Body of pancreas (tissue), 4 donors: ENCODE results near the gene LIN28A. TPM values are rescaled to one million over a fixed set of nuclear protein-coding genes. Genes with fewer than 3 reads are reported as not detected.
"Not testable (repeated sequence)": the region's sequence is repeated elsewhere in the genome, so short reads cannot be mapped to it uniquely, and the experiment has no call there.

Experiments used
- ATAC-seq: fragments of 150-250 bp; one replicate; pipeline ENCODE4 v1.9.1; 2016
- DNase-seq, 4 donors: peaks; one replicate each; pipeline ENCODE4 v3.0.0-alpha.2; 2019
- H3K27ac ChIP-seq, 4 donors: fragments of 200-600 bp; sonication (generic); 1 replicate in 3 of 4; 2 replicates in 1 of 4; pipeline versions ENCODE4 v1.5.1 to v1.6.1; 2016 to 2019; ENCODE audit warnings: mild to moderate bottlenecking in 1 of 4, mixed read lengths in 1 of 4, moderate library complexity in 1 of 4
- H3K27me3 ChIP-seq, 2 donors: fragments of 200-600 bp; sonication (generic); one replicate each; pipeline ENCODE4 v1.6.0; 2016; ENCODE audit warnings: mild to moderate bottlenecking in 1 of 2
- H3K36me3 ChIP-seq, 2 donors: fragments of 200-600 bp; sonication (generic); replicated peaks in 1 of 2; 2 replicates each; pipeline ENCODE4 v1.5.1; 2016; ENCODE audit warnings: low read depth in 2 of 2; ENCODE audit not compliant: insufficient read depth in 1 of 2
- H3K4me1 ChIP-seq: fragments of 200-600 bp; sonication (generic); one replicate; pipeline ENCODE4 v1.6.0; 2016
- H3K4me3 ChIP-seq, 2 donors: fragments of 200-600 bp; sonication (generic); 1 replicate in 1 of 2; 2 replicates in 1 of 2; pipeline ENCODE4 v1.5.1; 2016 to 2019
- H3K9me3 ChIP-seq, 3 donors: fragments of 200-600 bp; sonication (generic); 1 replicate in 2 of 3; 2 replicates in 1 of 3; pipeline ENCODE4 v1.5.1; 2016
- CTCF ChIP-seq, 7 experiments: fragments of 450-650 bp in 4 of 7; fragments of 200-600 bp in 3 of 7; sonication (generic) in 3 of 7; IDR thresholded peaks; one replicate each; pipeline ENCODE4 v1.5.1; 2016 to 2019; ENCODE audit warnings: antibody characterized with exemption in 7 of 7
- POLR2A ChIP-seq, 3 donors: fragments of 450-650 bp; IDR thresholded peaks; one replicate each; pipeline ENCODE4 v1.6.1; 2016; ENCODE audit warnings: antibody characterized with exemption in 3 of 3, mild to moderate bottlenecking in 2 of 3
- WGBS, 2 donors: methylation state at CpG; one replicate each; pipeline ENCODE4 v1.1.5; 2017; 5-methylcytosine and 5-hydroxymethylcytosine counted together
- intact Hi-C: fragments of 100-400 bp; cut with DNase I; formaldehyde crosslinking; loops from one replicate; pipeline ENCODE4 v1.15.1; 2023
- total RNA-seq, 2 donors: library from RNA; depleted of rRNA; stranded (reverse); fragments of >200 nt; gene quantifications; one replicate each; pipeline ENCODE4 v1.1.0, GENCODE V29; 2016

The LIN28A gene
- total RNA-seq, 2 donors from 2014 or later, result not detected

GRCh38 chr1:26373789-26374188 is 36.8 kb upstream of the LIN28A start:
- Histone ChIP-seq H3K27ac (no peak overlapping the region), H3K9me3 (no peaks in the 10 kb centered on the region), H3K4me1 (no peaks in the 10 kb centered on the region), H3K36me3 (no peaks in the 10 kb centered on the region), H3K4me3 (no peak overlapping the region), H3K27me3 (no peaks in the 10 kb centered on the region)
- intact Hi-C loops, result no loop called here
- DNase-seq (no peak), ATAC-seq (no peak)
- TF ChIP-seq CTCF (IDR thresholded peaks at IDR 0.05) (no peak), POLR2A (IDR thresholded peaks at IDR 0.05) (no peak)
- 46 to 53% methylated on average over 2 of the region's 2 CpGs for whole genome bisulfite sequencing, 2 donors

- H3K9me3 ChIP-seq, H3K27me3 ChIP-seq, H3K4me1 ChIP-seq, DNase-seq, ATAC-seq, intact Hi-C loops, H3K27ac ChIP-seq, H3K4me3 ChIP-seq, H3K36me3 ChIP-seq: not testable (repeated sequence)
- 39% methylated on average over 2 of the region's 2 CpGs for WGBS, 2 donors
These were observed 36.3 kb upstream of the LIN28A start for GRCh38 chr1:26374361-26374760.

DNA sequence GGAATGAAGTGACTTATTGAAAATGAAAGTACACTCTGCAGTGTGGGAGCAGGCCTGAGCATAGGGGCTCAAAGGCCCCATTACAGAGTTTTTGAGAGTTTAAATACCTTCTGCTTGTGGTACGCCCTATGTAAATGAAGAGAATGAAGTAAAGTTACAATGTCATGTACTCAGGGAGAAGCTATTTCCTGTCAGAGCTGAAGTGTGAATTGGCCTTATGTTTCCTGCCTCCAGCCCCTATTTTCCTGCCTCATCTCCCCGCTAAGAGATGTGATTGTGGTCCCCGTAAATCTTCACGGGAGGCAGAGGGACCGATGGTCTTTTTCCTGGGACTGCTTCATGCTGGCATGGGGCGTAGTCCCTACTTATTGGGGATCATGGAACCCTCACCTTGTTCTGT is 35.5 kb upstream of the LIN28A start:
- Histone ChIP-seq H3K27me3 (no peaks in the 10 kb centered on the region), H3K36me3 (no peaks in the 10 kb centered on the region), H3K9me3 (no peaks in the 10 kb centered on the region), H3K4me1 (no peaks in the 10 kb centered on the region), H3K27ac (no peak overlapping the region), H3K4me3 (no peak overlapping the region)
- WGBS, 2 donors, result 44 to 73% methylated on average over 5 to 6 of the region's 6 CpGs
- TF ChIP-seq POLR2A (IDR thresholded peaks at IDR 0.05) (no peak), CTCF (IDR thresholded peaks at IDR 0.05) (no peak)
- DNase-seq, result no peak
- intact Hi-C loops, result no loop called here
- ATAC-seq, result no peak

DNA sequence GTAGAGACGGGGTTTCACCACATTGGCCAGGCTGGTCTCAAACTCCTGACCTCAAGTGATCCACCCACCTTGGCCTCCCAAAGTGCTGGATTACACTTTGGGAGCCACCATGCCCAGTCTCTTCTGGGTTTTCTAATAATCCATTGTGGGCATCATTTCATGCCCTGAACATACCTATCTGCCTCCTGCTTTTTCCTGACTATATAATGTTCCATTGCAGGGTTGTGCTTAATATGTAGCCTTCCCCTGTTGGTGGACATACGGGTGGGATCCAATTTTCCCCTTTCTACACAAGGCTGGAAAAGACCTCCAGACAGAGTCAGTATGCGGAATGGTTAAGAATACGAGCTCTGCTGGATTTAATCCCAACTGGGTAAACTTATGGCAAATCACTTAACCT is 34.6 kb upstream of the LIN28A start:
- Histone ChIP-seq H3K27ac (no peak overlapping the region), H3K9me3 (no peaks in the 10 kb centered on the region), H3K4me3 (no peak overlapping the region), H3K4me1 (no peaks in the 10 kb centered on the region), H3K36me3 (no peaks in the 10 kb centered on the region), H3K27me3 (no peaks in the 10 kb centered on the region)
- 75 to 80% methylated on average over 4 of the region's 4 CpGs for WGBS, 2 donors
- no peak for DNase-seq
- no peak for TF ChIP-seq POLR2A (IDR thresholded peaks at IDR 0.05)
- ATAC-seq, result no peak
- intact Hi-C loops, result no loop called here

- intact Hi-C loops, result no loop called here
- Histone ChIP-seq H3K4me3 (no peak overlapping the region), H3K9me3 (no peaks in the 10 kb centered on the region), H3K27ac (no peak overlapping the region), H3K27me3 (no peaks in the 10 kb centered on the region), H3K4me1 (no peaks in the 10 kb centered on the region), H3K36me3 (no peaks in the 10 kb centered on the region)
- DNase-seq, result peak in 1 of 4 donors; percentile 45
- no peak for ATAC-seq
- WGBS, 2 donors, result 43 to 82% methylated on average over 4 to 5 of the region's 5 CpGs
- TF ChIP-seq CTCF (IDR thresholded peaks at IDR 0.05), result no peak
These were observed 32.3 kb upstream of the LIN28A start for GRCh38 chr1:26378088-26378878.

DNA sequence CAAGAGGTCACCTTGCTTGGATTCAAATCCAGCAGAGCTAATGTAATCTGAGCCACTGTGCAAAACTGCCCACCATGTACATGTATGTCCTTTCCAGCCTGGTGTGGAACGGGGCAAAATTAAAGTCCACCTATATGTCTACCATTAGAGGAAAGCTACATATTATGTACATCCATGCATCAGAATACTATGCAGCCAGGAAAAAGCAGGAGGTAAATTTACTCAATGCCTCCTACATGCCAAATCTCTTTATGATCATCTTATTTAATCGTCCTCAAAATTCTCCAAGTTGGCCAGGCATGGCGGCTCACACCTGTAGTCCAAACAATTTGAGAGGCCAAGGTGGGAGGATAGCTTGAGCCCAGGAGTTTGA is 31.8 kb upstream of the LIN28A start:
- no peak for TF ChIP-seq CTCF (IDR thresholded peaks at IDR 0.05)
- no peak for TF ChIP-seq POLR2A (IDR thresholded peaks at IDR 0.05)
- no peak overlapping the region for H3K4me3 ChIP-seq
- H3K36me3 ChIP-seq, result no peaks in the 10 kb centered on the region
- intact Hi-C loops, result no loop called here
- H3K27me3 ChIP-seq, result no peaks in the 10 kb centered on the region
- H3K9me3 ChIP-seq, result no peaks in the 10 kb centered on the region
- H3K4me1 ChIP-seq, result no peaks in the 10 kb centered on the region
- ATAC-seq, result no peak
- 78 to 91% methylated on average over 3 of the region's 3 CpGs for WGBS, 2 donors
- no peak overlapping the region for H3K27ac ChIP-seq
- no peak for DNase-seq
